Mesenchymal stem cell (in vitro differentiated cells and primary cell): ENCODE results near the gene CYP27B1.

ENCODE experiments used
- DNase-seq: peaks from one replicate; pipeline ENCODE4 v3.0.0-alpha.2; 2013
- H2AFZ ChIP-seq: one replicate; pipeline ENCODE4 v1.6.1; 2013; ENCODE audit warnings: low read depth, mild to moderate bottlenecking, control low read depth, inconsistent platforms, low read length, moderate library complexity
- H2AK5ac ChIP-seq: 2 replicates; pipeline ENCODE4 v1.6.1; 2013; ENCODE audit warnings: low read length, moderate library complexity, mild to moderate bottlenecking, inconsistent platforms; ENCODE audit not compliant: severe bottlenecking
- H2BK120ac ChIP-seq: one replicate; pipeline ENCODE4 v1.6.1; 2013; ENCODE audit warnings: low read depth, mild to moderate bottlenecking, inconsistent platforms, low read length, moderate library complexity
- H2BK12ac ChIP-seq, 2 experiments: one replicate each; pipeline ENCODE4 v1.6.1; 2013; ENCODE audit warnings: inconsistent platforms in 2 of 2, low read length in 2 of 2, mild to moderate bottlenecking in 2 of 2, moderate library complexity in 2 of 2, control low read depth in 1 of 2
- H2BK15ac ChIP-seq: one replicate; pipeline ENCODE4 v1.6.1; 2013; ENCODE audit warnings: mild to moderate bottlenecking, low read depth, inconsistent platforms; ENCODE audit not compliant: poor library complexity, severe bottlenecking
- H2BK5ac ChIP-seq: 2 replicates; pipeline ENCODE4 v1.6.1; 2013; ENCODE audit warnings: low read depth, mild to moderate bottlenecking, low read length, control low read depth, inconsistent platforms; ENCODE audit not compliant: poor library complexity, severe bottlenecking
- H3K14ac ChIP-seq, 2 experiments: one replicate each; pipeline ENCODE4 v1.6.1; 2013; ENCODE audit warnings: inconsistent platforms in 2 of 2, low read length in 2 of 2, control low read depth in 1 of 2, mild to moderate bottlenecking in 1 of 2, moderate library complexity in 1 of 2
- H3K18ac ChIP-seq, 2 experiments: one replicate each; pipeline ENCODE4 v1.6.1; 2013; ENCODE audit warnings: inconsistent platforms in 2 of 2, low read length in 2 of 2, control low read depth in 1 of 2, low read depth in 1 of 2, mild to moderate bottlenecking in 1 of 2
- H3K23ac ChIP-seq, 2 experiments: one replicate each; pipeline ENCODE4 v1.6.1; 2013; ENCODE audit warnings: inconsistent platforms in 2 of 2, low read length in 2 of 2, mild to moderate bottlenecking in 2 of 2, moderate library complexity in 2 of 2, control low read depth in 1 of 2
- H3K27ac ChIP-seq: 2 replicates; pipeline ENCODE4 v1.5.1; 2013; ENCODE audit warnings: mild to moderate bottlenecking, moderate library complexity, low read length, control low read depth, inconsistent platforms; ENCODE audit not compliant: poor library complexity, severe bottlenecking
- H3K27me3 ChIP-seq, 2 experiments: 2 replicates each; pipeline versions ENCODE4 v1.6.1 to v1.7.0; 2013; ENCODE audit warnings: low read length in 2 of 2, mild to moderate bottlenecking in 2 of 2, moderate library complexity in 2 of 2, control low read depth in 1 of 2, inconsistent platforms in 1 of 2; ENCODE audit not compliant: control insufficient read depth in 1 of 2, insufficient read depth in 1 of 2
- H3K36me3 ChIP-seq, 2 experiments: 2 replicates each; pipeline versions ENCODE4 v1.6.1 to v1.7.0; 2013; ENCODE audit warnings: low read length in 2 of 2, control low read depth in 1 of 2, inconsistent platforms in 1 of 2, low read depth in 1 of 2, mild to moderate bottlenecking in 1 of 2; ENCODE audit not compliant: insufficient read depth in 2 of 2, control insufficient read depth in 1 of 2
- H3K4ac ChIP-seq, 2 experiments: one replicate each; pipeline ENCODE4 v1.6.1; 2013; ENCODE audit warnings: inconsistent platforms in 2 of 2, low read length in 2 of 2, mild to moderate bottlenecking in 2 of 2, moderate library complexity in 2 of 2, control low read depth in 1 of 2, low read depth in 1 of 2
- H3K4me1 ChIP-seq: 2 replicates; pipeline ENCODE4 v1.6.1; 2013; ENCODE audit warnings: low read depth, low read length, control low read depth; ENCODE audit not compliant: control insufficient read depth, insufficient read depth
- H3K4me2 ChIP-seq: 2 replicates; pipeline ENCODE4 v1.6.1; 2013; ENCODE audit warnings: low read length, mild to moderate bottlenecking, inconsistent platforms; ENCODE audit not compliant: poor library complexity, severe bottlenecking
- H3K4me3 ChIP-seq, 2 experiments: 2 replicates each; pipeline versions ENCODE4 v1.5.1 to v1.7.0; 2013; ENCODE audit warnings: low read length in 2 of 2, mild to moderate bottlenecking in 2 of 2, control low read depth in 1 of 2, low read depth in 1 of 2; ENCODE audit not compliant: insufficient read depth in 1 of 2
- H3K79me1 ChIP-seq: replicated peaks from 2 replicates; pipeline ENCODE4 v1.6.1; 2013; ENCODE audit warnings: mild to moderate bottlenecking, control low read depth, low read length, inconsistent platforms; ENCODE audit not compliant: poor library complexity, severe bottlenecking
- H3K9ac ChIP-seq: 2 replicates; pipeline ENCODE4 v1.7.0; 2013; ENCODE audit warnings: mild to moderate bottlenecking, low read length, moderate library complexity
- H3K9me3 ChIP-seq: 2 replicates; pipeline ENCODE4 v1.7.0; 2013; ENCODE audit warnings: mild to moderate bottlenecking, low read length; ENCODE audit not compliant: control insufficient read depth
- H4K8ac ChIP-seq: one replicate; pipeline ENCODE4 v1.6.1; 2013; ENCODE audit warnings: inconsistent platforms, mild to moderate bottlenecking, low read length, moderate library complexity
- H4K91ac ChIP-seq: one replicate; pipeline ENCODE4 v1.6.1; 2013; ENCODE audit warnings: mild to moderate bottlenecking, low read length, inconsistent platforms
- WGBS: methylation state at CpG from one replicate; pipeline ENCODE4 v1.1.7; 2013; ENCODE audit warnings: mixed read lengths; 5-methylcytosine and 5-hydroxymethylcytosine counted together

Gene CYP27B1

DNA sequence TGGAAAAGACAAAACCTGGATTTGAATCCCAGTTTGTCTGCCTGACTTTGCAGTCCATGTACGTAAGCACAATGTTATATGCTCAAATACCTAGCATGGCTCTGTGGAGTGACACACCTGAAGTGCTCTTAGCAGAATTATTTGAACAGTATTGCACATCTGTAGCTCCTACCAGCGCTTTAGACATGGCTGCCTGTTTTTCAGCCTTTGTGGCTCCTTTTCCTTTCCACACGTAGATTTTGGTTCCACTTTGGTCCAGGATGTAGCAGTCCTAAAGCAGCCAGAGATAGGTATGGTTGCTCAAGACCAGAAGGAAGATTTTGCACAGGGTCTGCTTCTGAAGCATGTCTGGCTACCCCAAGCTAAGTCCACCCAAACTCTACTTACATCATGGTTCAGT is 42.5 kb upstream of the CYP27B1 start:
- H3K79me1 ChIP-seq: no peaks in the 10 kb centered on the region
- peaks cover 44 to 83% of the 10 kb centered on the region in 2 experiments for H3K36me3 ChIP-seq
- no peaks in the 10 kb centered on the region for H3K27me3 ChIP-seq
- H3K23ac ChIP-seq: no peak overlapping the region
- no peak overlapping the region for H3K27ac ChIP-seq
- no peak overlapping the region for H2BK120ac ChIP-seq
- no peak overlapping the region for H2BK12ac ChIP-seq
- no peak overlapping the region for H3K4me3 ChIP-seq
- H3K9me3 ChIP-seq: no peaks in the 10 kb centered on the region
- no peak for DNase-seq
- no peak overlapping the region for H4K8ac ChIP-seq
- 85% methylated on average over 3 of the region's 3 CpGs for WGBS
- H3K4me2 ChIP-seq: no peak overlapping the region
- no peak overlapping the region for H3K9ac ChIP-seq
- H2BK5ac ChIP-seq: no peak overlapping the region
- H4K91ac ChIP-seq: no peak overlapping the region
- H3K14ac ChIP-seq: no peak overlapping the region
- H2AK5ac ChIP-seq: no peak overlapping the region
- no peak overlapping the region for H2AFZ ChIP-seq
- H3K18ac ChIP-seq: no peak overlapping the region
- no peak overlapping the region for H2BK15ac ChIP-seq
- H3K4me1 ChIP-seq: peaks cover 8% of the 10 kb centered on the region
- no peak overlapping the region for H3K4ac ChIP-seq

DNA sequence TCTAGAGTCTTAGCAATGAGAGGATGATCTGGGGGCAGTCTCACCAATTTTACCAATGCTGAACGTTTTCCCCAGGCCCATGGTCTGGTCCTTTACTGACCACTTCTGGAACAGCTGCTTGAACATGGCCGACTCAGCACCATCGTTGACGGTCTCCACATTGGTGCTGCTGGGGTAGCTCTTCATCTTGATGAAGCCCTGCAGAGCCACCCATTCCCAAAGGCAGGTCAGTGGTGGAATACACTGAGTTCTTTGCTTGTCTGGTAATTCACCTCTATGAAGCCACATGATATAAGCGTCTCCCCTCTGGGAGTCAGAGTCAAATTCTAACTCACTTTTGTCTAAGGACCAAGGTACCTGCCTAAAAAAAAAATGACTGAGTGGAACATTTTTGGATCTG is 41.5 kb upstream of the CYP27B1 start:
- Histone ChIP-seq H2BK120ac (no peak overlapping the region), H3K14ac (no peak overlapping the region), H3K4me3 (no peak overlapping the region), H2AK5ac (no peak overlapping the region), H3K23ac (no peak overlapping the region), H2AFZ (no peak overlapping the region), H4K91ac (no peak overlapping the region), H2BK15ac (no peak overlapping the region), H3K4ac (no peak overlapping the region), H3K27ac (no peak overlapping the region), H3K9ac (no peak overlapping the region), H4K8ac (no peak overlapping the region), H3K4me2 (no peak overlapping the region), H3K9me3 (no peaks in the 10 kb centered on the region), H3K27me3 (no peaks in the 10 kb centered on the region), H2BK5ac (no peak overlapping the region), H2BK12ac (no peak overlapping the region), H3K36me3 (peaks cover 35 to 87% of the 10 kb centered on the region in 2 experiments), H3K4me1 (peaks cover 9% of the 10 kb centered on the region), H3K79me1 (no peaks in the 10 kb centered on the region), H3K18ac (no peak overlapping the region)
- DNase-seq: no peak
- 93% methylated on average over 5 of the region's 5 CpGs for WGBS

DNA sequence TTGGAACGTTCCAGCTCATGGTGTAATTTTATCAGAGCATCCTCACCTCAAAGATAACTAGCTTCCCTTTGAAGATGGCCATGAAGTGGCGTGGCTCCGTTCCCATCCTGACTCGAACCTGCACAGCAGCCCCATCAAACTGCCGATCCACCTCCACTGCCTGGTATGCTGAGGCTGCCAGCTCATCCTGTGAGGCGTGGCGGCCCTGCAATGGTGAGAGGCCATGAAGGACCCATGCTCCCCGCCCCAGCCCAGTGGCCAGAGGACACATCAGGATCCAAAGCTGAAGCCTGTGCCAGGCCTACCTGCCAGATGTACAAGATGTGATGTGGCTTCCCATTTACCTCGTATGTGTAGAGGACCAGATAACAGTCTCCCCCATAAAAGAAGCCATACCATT is 40.4 kb upstream of the CYP27B1 start:
- H3K4ac ChIP-seq: no peak overlapping the region
- H3K4me3 ChIP-seq: no peak overlapping the region
- no peak overlapping the region for H3K14ac ChIP-seq
- no peak overlapping the region for H3K18ac ChIP-seq
- H4K91ac ChIP-seq: no peak overlapping the region
- H3K4me1 ChIP-seq: peaks cover 2% of the 10 kb centered on the region
- H2AFZ ChIP-seq: no peak overlapping the region
- no peak overlapping the region for H3K9ac ChIP-seq
- peaks cover 1% of the 10 kb centered on the region for H3K79me1 ChIP-seq
- no peak overlapping the region for H3K23ac ChIP-seq
- DNase-seq: no peak
- no peak overlapping the region for H2AK5ac ChIP-seq
- 93% methylated on average over 9 of the region's 9 CpGs for WGBS
- peaks cover 36 to 89% of the 10 kb centered on the region in 2 experiments for H3K36me3 ChIP-seq
- H4K8ac ChIP-seq: no peak overlapping the region
- no peak overlapping the region for H2BK15ac ChIP-seq
- H3K27ac ChIP-seq: no peak overlapping the region
- H3K27me3 ChIP-seq: no peaks in the 10 kb centered on the region
- no peaks in the 10 kb centered on the region for H3K9me3 ChIP-seq
- H2BK12ac ChIP-seq: no peak overlapping the region
- H2BK5ac ChIP-seq: no peak overlapping the region
- H2BK120ac ChIP-seq: no peak overlapping the region
- H3K4me2 ChIP-seq: no peak overlapping the region

DNA sequence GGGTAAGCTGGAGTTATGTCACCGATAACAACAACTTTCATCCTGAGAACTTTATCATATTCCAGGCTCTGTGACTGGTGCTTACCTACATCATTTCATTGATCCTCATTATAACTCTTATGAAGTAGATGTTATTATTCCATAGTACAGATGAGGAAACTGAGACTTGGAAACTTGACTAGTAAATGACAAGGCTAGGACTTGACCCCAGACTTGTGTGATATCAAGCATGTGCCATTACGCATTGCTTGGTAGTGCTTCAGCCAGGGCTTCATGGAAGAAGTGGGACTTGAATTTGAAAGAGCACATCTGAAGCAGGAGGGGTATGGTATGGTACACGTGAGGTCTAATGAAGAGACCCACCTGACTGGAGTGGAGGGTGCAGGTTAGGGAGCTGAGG is 39.8 kb upstream of the CYP27B1 start:
- Histone ChIP-seq H2BK15ac (no peak overlapping the region), H3K14ac (no peak overlapping the region), H3K18ac (no peak overlapping the region), H3K27me3 (no peaks in the 10 kb centered on the region), H2AFZ (no peak overlapping the region), H3K4me1 (peaks cover 2% of the 10 kb centered on the region), H3K9me3 (no peaks in the 10 kb centered on the region), H2BK120ac (no peak overlapping the region), H4K91ac (no peak overlapping the region), H2AK5ac (no peak overlapping the region), H2BK5ac (no peak overlapping the region), H3K9ac (no peak overlapping the region), H3K27ac (no peak overlapping the region), H3K79me1 (peaks cover 4% of the 10 kb centered on the region), H3K4me2 (no peak overlapping the region), H3K4me3 (no peak overlapping the region), H3K23ac (no peak overlapping the region), H4K8ac (no peak overlapping the region), H2BK12ac (no peak overlapping the region), H3K36me3 (peaks cover 41 to 89% of the 10 kb centered on the region in 2 experiments), H3K4ac (no peak overlapping the region)
- DNase-seq: no peak
- WGBS: 97% methylated on average over 2 of the region's 3 CpGs
